ENCODE results near the gene CRACR2B. TPM values are rescaled to one million over a fixed set of nuclear protein-coding genes. Genes with fewer than 3 reads are reported as not detected.

CRACR2B gene
- total and polyA plus RNA-seq, 2 of the 8 experiments (the other 6 are each of a cell fraction or from before 2014, with no cell fraction given) = 18.2 to 26.4 TPM

DNA sequence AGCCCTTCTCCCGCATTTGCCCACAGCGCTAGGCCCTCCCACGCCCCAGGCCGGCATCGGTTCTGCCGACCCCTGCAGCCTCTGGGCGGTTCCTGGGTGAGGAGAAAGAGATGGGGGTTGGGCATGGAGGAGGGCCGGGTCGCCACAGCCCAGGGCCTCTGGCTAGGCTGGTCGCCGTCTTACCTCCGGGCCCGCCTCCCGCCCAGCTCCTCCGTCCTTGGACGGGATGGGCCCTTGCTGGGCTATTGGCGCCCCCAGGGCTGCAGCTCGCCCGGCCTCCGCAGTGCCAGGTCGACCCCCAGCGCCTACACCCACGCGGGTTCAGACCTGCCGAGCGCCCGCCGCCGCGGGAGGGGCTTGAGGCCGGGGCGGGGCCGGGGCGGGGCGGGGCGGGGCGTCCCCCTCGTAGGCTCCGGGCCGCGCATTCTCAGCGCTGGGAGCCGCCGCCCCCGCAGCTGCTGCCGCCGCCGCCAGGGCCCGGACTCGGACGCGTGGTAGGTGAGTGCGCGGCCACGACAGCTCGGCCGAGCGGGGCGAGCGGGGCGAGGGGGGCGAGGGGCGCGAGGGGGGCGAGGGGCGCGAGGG is 4.9 kb downstream of the CRACR2B start, which contains the start of gene CD151:
Gene CD151 (plus strand): TSS at position 424 of the 585 bp plus-strand sequence. CDS start 3,118 bp downstream, outside the sequence.
- Histone ChIP-seq H2AFZ (ENCODE audit: low read length) (no peak within 1 kb of the TSS), H3K18ac (ENCODE audit: extremely low read depth, low read length) (peak within 1 kb of the TSS; percentile 97), H3K27me3 (replicated peaks in 1 of 4; ENCODE audit: control insufficient read depth in 3 of 4, extremely low read depth in 1 of 4, insufficient read depth in 3 of 4, low read length in 3 of 4) (peaks cover 6 to 39% (median 31%) of the 10 kb centered on the region in 4 experiments), H3K9me3 (ENCODE audit: insufficient read depth in 2 of 2, low read depth in 1 of 2, low read length in 1 of 2) (no peaks in the 10 kb centered on the region), H3K56ac (replicated peaks; ENCODE audit: insufficient read length, low read depth, low read length) (peak within 1 kb of the TSS; percentile 59), H4K20me1 (replicated peaks in 1 of 2; ENCODE audit: control insufficient read depth in 1 of 2, insufficient read depth in 2 of 2, low read length in 2 of 2) (peaks cover 2 to 19% of the 10 kb centered on the region in 2 experiments), H2BK15ac (ENCODE audit: low read length) (peak within 1 kb of the TSS; percentile 23; the same call in 1 of the 2 replicates), H2BK5ac (ENCODE audit: low read depth, low read length) (peak within 1 kb of the TSS; percentile 26; the same call in 1 of the 2 replicates), H2BK12ac (ENCODE audit: low read depth, low read length) (peak within 1 kb of the TSS; percentile 23; the same call in 1 of the 2 replicates), H2BK20ac (ENCODE audit: low read length) (0 out of 2 replicates have a peak within 1 kb of the TSS, but pooled peaks have one; percentile 72), H3K79me1 (ENCODE audit: low read depth, low read length) (no peaks in the 10 kb centered on the region; the same call in 1 of the 2 replicates), H3K4me3 (ENCODE audit: extremely low read depth in 1 of 4, insufficient read depth in 2 of 4, low read depth in 3 of 4, low read length in 4 of 4) (peak within 1 kb of the TSS; percentile 51 to 76 (median 58)), H3K23me2 (ENCODE audit: low read depth, low read length) (peaks cover 29% of the 10 kb centered on the region), H3K79me2 (ENCODE audit: control insufficient read depth in 1 of 2, insufficient read depth in 2 of 2, low read length in 2 of 2) (no peaks in the 10 kb centered on the region; a peak in 1 of 4 replicates), H4K5ac (ENCODE audit: insufficient read length, low read depth, low read length) (peak within 1 kb of the TSS; percentile 84), H3K9ac (replicated peaks in 1 of 4; ENCODE audit: extremely low read depth in 1 of 4, low read depth in 3 of 4, low read length in 3 of 4) (peak within 1 kb of the TSS in 3 of 4 experiments; percentile 29 to 65 (median 62); a peak in 5 of 7 replicates), H2AK5ac (ENCODE audit: low read depth, low read length) (0 out of 2 replicates have a peak within 1 kb of the TSS, but pooled peaks have one; percentile 19), H3K4me2 (ENCODE audit: insufficient read depth in 1 of 2, low read depth in 2 of 2, low read length in 2 of 2) (peak within 1 kb of the TSS; percentile 81 to 84), H3K36me3 (ENCODE audit: control insufficient read depth in 2 of 4, insufficient read depth in 4 of 4, low read length in 3 of 4) (peaks cover 0 to 9% (median 3%) of the 10 kb centered on the region in 4 experiments; a peak in 4 of 8 replicates), H3K4ac (replicated peaks; ENCODE audit: insufficient read length, low read depth, low read length) (peak within 1 kb of the TSS; percentile 78), H3K4me1 (replicated peaks in 1 of 4; ENCODE audit: control insufficient read depth in 3 of 4, insufficient read depth in 4 of 4, low read length in 3 of 4) (peaks cover 0 to 51% (median 43%) of the 10 kb centered on the region in 4 experiments; a peak in 6 of 7 replicates), H4K8ac (ENCODE audit: extremely low read depth, insufficient read depth, low read length) (peak within 1 kb of the TSS; percentile 81), H3K23ac (ENCODE audit: insufficient read length) (no peak within 1 kb of the TSS), H3K27ac (ENCODE audit: low read depth, low read length) (no peak within 1 kb of the TSS), H2BK120ac (replicated peaks; ENCODE audit: low read depth, low read length) (no peak within 1 kb of the TSS), H4K91ac (replicated peaks; ENCODE audit: insufficient read length, low read length) (peak within 1 kb of the TSS; percentile 87), H3K14ac (ENCODE audit: insufficient read length) (no peak within 1 kb of the TSS)
- DNase-seq (ENCODE audit: low read depth in 1 of 2, low spot score in 2 of 2) = peak in 1 of 2 experiments; percentile 83
- CTCF ChIA-PET (ENCODE audit: partially characterized antibody) = interaction anchor here (0.6 to 2.4 kb wide), 4 partner anchors 11 to 102 kb away, joined by 3 to 7 read pairs (median 4); partner anchors contain the start of genes PNPLA2, POLR2L and TSPAN4
- FAIRE-seq = no peak
- POLR2A ChIA-PET (ENCODE audit: partially characterized antibody) = interaction anchor here (1.0 to 53.0 kb wide), 6 partner anchors 2 to 89 kb away, joined by 3 to 1917 read pairs (median 120); partner anchors contain the start of genes CD151, CEND1, CRACR2B and PIDD1
- 3% methylated on average over 17 of the region's 67 CpGs; no CpG with 5 or more reads in 1 of the 2 experiments for WGBS, 2 experiments (ENCODE audit: extremely low coverage in 1 of 2, insufficient coverage in 1 of 2, insufficient read length in 1 of 2, insufficient replicate concordance in 2 of 2, low coverage in 1 of 2, low lambda C conversion rate in 2 of 2, missing lambda C conversion rate in 1 of 2)
- TF ChIP-seq SIN3A (conservative IDR thresholded peaks at IDR 0.05 in 1 of 2, IDR thresholded peaks at IDR 0.05 in 1 of 2; ENCODE audit: low read depth in 1 of 2, low read length in 2 of 2) = 0 out of 4 replicates have a peak, but pooled peaks of 1 of the 2 experiments have one; percentile 23
- TF ChIP-seq, protein P1, sequence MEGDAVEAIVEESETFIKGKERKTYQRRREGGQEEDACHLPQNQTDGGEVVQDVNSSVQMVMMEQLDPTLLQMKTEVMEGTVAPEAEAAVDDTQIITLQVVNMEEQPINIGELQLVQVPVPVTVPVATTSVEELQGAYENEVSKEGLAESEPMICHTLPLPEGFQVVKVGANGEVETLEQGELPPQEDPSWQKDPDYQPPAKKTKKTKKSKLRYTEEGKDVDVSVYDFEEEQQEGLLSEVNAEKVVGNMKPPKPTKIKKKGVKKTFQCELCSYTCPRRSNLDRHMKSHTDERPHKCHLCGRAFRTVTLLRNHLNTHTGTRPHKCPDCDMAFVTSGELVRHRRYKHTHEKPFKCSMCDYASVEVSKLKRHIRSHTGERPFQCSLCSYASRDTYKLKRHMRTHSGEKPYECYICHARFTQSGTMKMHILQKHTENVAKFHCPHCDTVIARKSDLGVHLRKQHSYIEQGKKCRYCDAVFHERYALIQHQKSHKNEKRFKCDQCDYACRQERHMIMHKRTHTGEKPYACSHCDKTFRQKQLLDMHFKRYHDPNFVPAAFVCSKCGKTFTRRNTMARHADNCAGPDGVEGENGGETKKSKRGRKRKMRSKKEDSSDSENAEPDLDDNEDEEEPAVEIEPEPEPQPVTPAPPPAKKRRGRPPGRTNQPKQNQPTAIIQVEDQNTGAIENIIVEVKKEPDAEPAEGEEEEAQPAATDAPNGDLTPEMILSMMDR (IDR thresholded peaks at IDR 0.05; ENCODE audit: control extremely low read depth in 1 of 3, insufficient read depth in 1 of 3, low read depth in 1 of 3, low read length in 3 of 3) = peak in 1 of 3 experiments; percentile 4; a peak in 1 of 4 replicates
- TF ChIP-seq RFX5 (IDR thresholded peaks at IDR 0.05; ENCODE audit: borderline replicate concordance, low read depth, low read length) = no peak
- peak; percentile 33; the same call in 1 of the 2 replicates for TF ChIP-seq TBP (IDR thresholded peaks at IDR 0.05; ENCODE audit: low read depth, low read length)
- TF ChIP-seq HDAC2 (IDR thresholded peaks at IDR 0.05; ENCODE audit: borderline replicate concordance in 1 of 2, low read depth in 2 of 2, low read length in 2 of 2) = no peak
- no peak for TF ChIP-seq BRCA1 (IDR thresholded peaks at IDR 0.05; ENCODE audit: low read depth, low read length)
- TF ChIP-seq GABPA (IDR thresholded peaks at IDR 0.05; ENCODE audit: borderline replicate concordance, insufficient read depth, low read length) = no peak

All from H1 (cell line).